ENCODE data around the gene TRIM66. TPM values are rescaled to one million over a fixed set of nuclear protein-coding genes. Genes with fewer than 3 reads are reported as not detected.

The TRIM66 gene
- total RNA-seq, 4 donors from 2014 or later: 1.4 to 12.9 (median 3.1) TPM

GRCh38 chr11:8652140-8652539, 30.3 kb downstream of the TRIM66 start:
- Histone ChIP-seq H3K27ac (no peak overlapping the region), H3K4me3 (no peak overlapping the region), H3K4me1 (no peaks in the 10 kb centered on the region), H3K36me3 (peaks cover 0 to 49% of the 10 kb centered on the region in 2 donors), H3K27me3 (no peaks in the 10 kb centered on the region), H3K9me3 (no peaks in the 10 kb centered on the region)
- 38 to 66% methylated on average over 1 to 2 of the region's 3 CpGs for WGBS, 2 donors (ENCODE audit: low coverage in 1 of 2)
- ATAC-seq: peak; percentile 58
- TF ChIP-seq POLR2AphosphoS5 (IDR thresholded peaks at IDR 0.05): no peak
- TF ChIP-seq, protein P1, sequence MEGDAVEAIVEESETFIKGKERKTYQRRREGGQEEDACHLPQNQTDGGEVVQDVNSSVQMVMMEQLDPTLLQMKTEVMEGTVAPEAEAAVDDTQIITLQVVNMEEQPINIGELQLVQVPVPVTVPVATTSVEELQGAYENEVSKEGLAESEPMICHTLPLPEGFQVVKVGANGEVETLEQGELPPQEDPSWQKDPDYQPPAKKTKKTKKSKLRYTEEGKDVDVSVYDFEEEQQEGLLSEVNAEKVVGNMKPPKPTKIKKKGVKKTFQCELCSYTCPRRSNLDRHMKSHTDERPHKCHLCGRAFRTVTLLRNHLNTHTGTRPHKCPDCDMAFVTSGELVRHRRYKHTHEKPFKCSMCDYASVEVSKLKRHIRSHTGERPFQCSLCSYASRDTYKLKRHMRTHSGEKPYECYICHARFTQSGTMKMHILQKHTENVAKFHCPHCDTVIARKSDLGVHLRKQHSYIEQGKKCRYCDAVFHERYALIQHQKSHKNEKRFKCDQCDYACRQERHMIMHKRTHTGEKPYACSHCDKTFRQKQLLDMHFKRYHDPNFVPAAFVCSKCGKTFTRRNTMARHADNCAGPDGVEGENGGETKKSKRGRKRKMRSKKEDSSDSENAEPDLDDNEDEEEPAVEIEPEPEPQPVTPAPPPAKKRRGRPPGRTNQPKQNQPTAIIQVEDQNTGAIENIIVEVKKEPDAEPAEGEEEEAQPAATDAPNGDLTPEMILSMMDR (IDR thresholded peaks at IDR 0.05): no peak
- TF ChIP-seq POLR2A (IDR thresholded peaks at IDR 0.05): no peak
- no peak for TF ChIP-seq EP300 (IDR thresholded peaks at IDR 0.05)

DNA sequence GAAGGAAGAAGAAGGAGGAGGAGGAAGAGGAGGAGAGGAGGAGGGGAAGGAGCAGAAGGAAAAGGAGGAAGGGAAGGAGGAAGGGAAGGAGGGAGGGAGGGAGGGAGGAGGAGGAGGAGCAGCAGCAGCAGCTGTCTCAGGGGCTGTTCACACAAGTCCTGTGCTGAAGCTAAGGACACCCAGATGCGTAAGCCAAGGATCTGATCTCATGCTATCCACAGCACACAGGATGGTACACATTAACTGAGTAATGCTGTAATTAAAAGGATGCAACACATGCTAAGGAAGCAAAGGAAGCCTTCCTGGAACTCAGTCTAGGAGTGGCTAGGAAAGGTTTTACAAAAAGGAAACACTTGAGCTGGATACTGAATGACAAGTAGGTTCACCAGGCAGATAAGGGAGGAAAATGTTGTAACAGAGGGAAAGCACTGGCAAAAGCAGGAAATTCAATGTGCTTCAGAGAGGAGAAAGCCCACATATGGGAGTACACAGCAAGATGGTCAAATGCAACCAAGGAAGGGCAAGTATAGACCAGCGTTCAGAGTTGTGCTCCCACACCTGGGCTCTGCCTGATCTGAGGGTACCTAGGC, 32.0 kb downstream of the TRIM66 start:
- H3K36me3 ChIP-seq: peaks cover 0 to 61% of the 10 kb centered on the region in 2 donors
- H3K4me1 ChIP-seq: no peaks in the 10 kb centered on the region
- no peak overlapping the region for H3K4me3 ChIP-seq
- TF ChIP-seq POLR2AphosphoS5 (IDR thresholded peaks at IDR 0.05) (no peak), POLR2A (IDR thresholded peaks at IDR 0.05) (no peak), EP300 (IDR thresholded peaks at IDR 0.05) (no peak)
- TF ChIP-seq, protein P1 (IDR thresholded peaks at IDR 0.05): no peak
- H3K27me3 ChIP-seq: no peaks in the 10 kb centered on the region
- no peak overlapping the region for H3K27ac ChIP-seq
- WGBS, 2 donors (ENCODE audit: low coverage in 1 of 2): 96 to 100% methylated on average over 2 of the region's 2 CpGs
- H3K9me3 ChIP-seq: no peaks in the 10 kb centered on the region
- ATAC-seq: no peak

GRCh38 chr11:8649361-8649760, 33.1 kb downstream of the TRIM66 start:
- ATAC-seq: no peak
- WGBS, 2 donors (ENCODE audit: low coverage in 1 of 2): 20 to 100% methylated on average over 1 of the region's 2 CpGs
- no peak overlapping the region for H3K4me3 ChIP-seq

GRCh38 chr11:8646873-8647272, 35.6 kb downstream of the TRIM66 start:
- WGBS, 2 donors (ENCODE audit: low coverage in 1 of 2): 93 to 95% methylated on average over 4 of the region's 4 CpGs
- ATAC-seq: no peak
- no peaks in the 10 kb centered on the region for H3K27me3 ChIP-seq
- TF ChIP-seq EP300 (IDR thresholded peaks at IDR 0.05): no peak
- TF ChIP-seq POLR2A (IDR thresholded peaks at IDR 0.05): no peak
- H3K4me1 ChIP-seq: no peaks in the 10 kb centered on the region
- H3K4me3 ChIP-seq: no peak overlapping the region
- H3K9me3 ChIP-seq: no peaks in the 10 kb centered on the region
- peaks cover 0 to 93% of the 10 kb centered on the region in 2 donors for H3K36me3 ChIP-seq
- H3K27ac ChIP-seq: no peak overlapping the region

More at GRCh38 chr11:8649361-8649760, 33.1 kb downstream of the TRIM66 start:
- Histone ChIP-seq H3K36me3 (peaks cover 0 to 72% of the 10 kb centered on the region in 2 donors), H3K9me3 (no peaks in the 10 kb centered on the region), H3K27ac (no peak overlapping the region), H3K4me1 (no peaks in the 10 kb centered on the region), H3K27me3 (no peaks in the 10 kb centered on the region)
- TF ChIP-seq, protein P1 (IDR thresholded peaks at IDR 0.05): no peak
- TF ChIP-seq POLR2A (IDR thresholded peaks at IDR 0.05) (no peak), POLR2AphosphoS5 (IDR thresholded peaks at IDR 0.05) (no peak), EP300 (IDR thresholded peaks at IDR 0.05) (no peak)

DNA sequence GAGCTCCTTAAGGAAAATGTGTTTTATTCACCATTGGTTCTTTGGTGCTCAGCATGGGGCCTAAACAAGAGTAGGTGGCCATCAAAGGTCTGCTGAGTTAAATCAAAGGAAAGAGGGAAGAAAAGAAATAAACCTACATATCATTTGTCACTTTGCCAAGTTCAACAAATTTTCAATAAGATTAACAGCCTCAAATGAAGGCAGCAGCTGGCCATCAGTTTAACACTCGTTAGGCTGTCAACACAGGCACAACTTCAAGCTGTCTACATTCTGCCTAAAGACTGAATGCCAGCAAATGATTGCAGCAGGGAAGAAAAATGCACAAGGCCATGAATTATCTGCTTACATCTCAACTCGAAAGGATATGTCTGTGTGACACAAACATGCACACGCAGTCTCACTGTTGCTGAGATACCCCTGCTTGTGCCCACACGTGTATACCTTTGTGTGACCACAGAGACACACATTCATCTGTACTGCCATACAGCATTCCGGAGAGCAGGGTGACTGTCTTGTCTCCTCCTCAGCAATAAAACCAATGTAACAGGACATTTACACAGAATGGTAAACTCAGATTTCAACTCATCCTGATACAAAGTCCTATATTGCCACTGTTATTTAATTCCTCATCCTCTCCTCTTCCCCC, 40.1 kb downstream of the TRIM66 start:
- H3K4me3 ChIP-seq: no peak overlapping the region
- no peaks in the 10 kb centered on the region for H3K4me1 ChIP-seq
- H3K27ac ChIP-seq: no peak overlapping the region
- H3K36me3 ChIP-seq: peaks cover 0 to 96% of the 10 kb centered on the region in 2 donors
- 54 to 73% methylated on average over 4 to 5 of the region's 5 CpGs for WGBS, 2 donors (ENCODE audit: low coverage in 1 of 2)
- TF ChIP-seq, protein P1 (IDR thresholded peaks at IDR 0.05): no peak
- TF ChIP-seq POLR2A (IDR thresholded peaks at IDR 0.05) (no peak), POLR2AphosphoS5 (IDR thresholded peaks at IDR 0.05) (no peak), EP300 (IDR thresholded peaks at IDR 0.05) (no peak)
- no peaks in the 10 kb centered on the region for H3K27me3 ChIP-seq
- H3K9me3 ChIP-seq: no peaks in the 10 kb centered on the region
- ATAC-seq: no peak

Measured in gastroesophageal sphincter (tissue), 4 donors.